Neural progenitor cell (in vitro differentiated cells): Measurements from ENCODE around the gene ZNF354B. TPM values are rescaled to one million over a fixed set of nuclear protein-coding genes. Genes with fewer than 3 reads are reported as not detected.

Source experiments
- DNase-seq: peaks from one replicate; pipeline ENCODE4 v3.0.0-alpha.2; 2016; ENCODE audit warnings: low spot score
- H2AFZ ChIP-seq: fragments of 200-600 bp; sonication (generic); replicated peaks from 2 replicates; pipeline ENCODE4 v1.6.1; 2016; ENCODE audit warnings: antibody characterized with exemption
- H3F3A ChIP-seq: fragments of 200-600 bp; sonication (generic); 2 replicates; pipeline ENCODE4 v1.6.1; 2016; ENCODE audit warnings: antibody characterized with exemption, low read depth
- H3K27ac ChIP-seq: fragments of 200-600 bp; sonication (generic); 2 replicates; pipeline ENCODE4 v1.5.1; 2016; ENCODE audit warnings: mild to moderate bottlenecking
- H3K27me3 ChIP-seq: fragments of 200-600 bp; sonication (generic); 2 replicates; pipeline ENCODE4 v1.6.1; 2016; ENCODE audit warnings: mild to moderate bottlenecking, moderate library complexity
- H3K36me3 ChIP-seq: fragments of 200-600 bp; sonication (generic); 2 replicates; pipeline ENCODE4 v1.5.1; 2016
- H3K4me1 ChIP-seq: fragments of 200-600 bp; sonication (generic); 2 replicates; pipeline ENCODE4 v1.6.1; 2016; ENCODE audit warnings: mixed run types
- H3K4me2 ChIP-seq: fragments of 200-600 bp; sonication (generic); 2 replicates; pipeline ENCODE4 v1.6.1; 2016
- H3K4me3 ChIP-seq: fragments of 200-600 bp; sonication (generic); 2 replicates; pipeline ENCODE4 v1.5.1; 2016
- H3K79me2 ChIP-seq: fragments of 200-600 bp; sonication (generic); 2 replicates; pipeline ENCODE4 v1.6.1; 2016; ENCODE audit warnings: low read depth
- H3K9ac ChIP-seq: fragments of 200-600 bp; sonication (generic); 2 replicates; pipeline ENCODE4 v1.6.1; 2016
- H3K9me3 ChIP-seq: fragments of 200-600 bp; sonication (generic); 2 replicates; pipeline ENCODE4 v1.5.1; 2016; ENCODE audit warnings: low read depth
- H4K20me1 ChIP-seq: fragments of 200-600 bp; sonication (generic); 2 replicates; pipeline ENCODE4 v1.6.1; 2016; ENCODE audit warnings: low read depth
- H3K27ac Mint-ChIP-seq: 3 replicates; pipeline ENCODE4 v1.8.0; 2021; ENCODE audit warnings: mixed read lengths
- H3K27me3 Mint-ChIP-seq: 2 replicates; pipeline ENCODE4 v1.8.0; 2022; ENCODE audit warnings: low read depth, mild to moderate bottlenecking, inconsistent platforms, moderate library complexity, mixed read lengths; ENCODE audit not compliant: insufficient read depth
- H3K36me3 Mint-ChIP-seq: 3 replicates; pipeline ENCODE4 v1.8.0; 2021; ENCODE audit warnings: mixed read lengths
- H3K4me1 Mint-ChIP-seq: 3 replicates; pipeline ENCODE4 v1.8.0; 2021; ENCODE audit warnings: mixed read lengths
- H3K4me3 Mint-ChIP-seq: 3 replicates; pipeline ENCODE4 v1.8.0; 2021; ENCODE audit warnings: mild to moderate bottlenecking, moderate library complexity, mixed read lengths
- H3K9me3 Mint-ChIP-seq: 3 replicates; pipeline ENCODE4 v1.8.0; 2020; ENCODE audit warnings: mixed read lengths
- CTCF ChIP-seq: fragments of 200-600 bp; sonication (generic); IDR thresholded peaks from 2 replicates; pipeline ENCODE4 v1.5.1; 2017; ENCODE audit warnings: antibody characterized with exemption, mild to moderate bottlenecking
- EZH2 ChIP-seq: fragments of 200-600 bp; sonication (generic); IDR thresholded peaks from 2 replicates; pipeline ENCODE4 v1.6.1; 2017; ENCODE audit warnings: antibody characterized with exemption, mild to moderate bottlenecking, moderate library complexity
- EZH2phosphoT487 ChIP-seq: fragments of 200-600 bp; sonication (generic); IDR thresholded peaks from 2 replicates; pipeline ENCODE4 v1.6.1; 2017; ENCODE audit warnings: antibody characterized with exemption
- total RNA-seq: library from RNA; depleted of rRNA; stranded (reverse); fragments of >200 nt; gene quantifications from 2 replicates; pipeline ENCODE4 v1.2.3, GENCODE V29; 2015; ENCODE audit warnings: low replicate concordance

ZNF354B gene
- total RNA-seq: 16.3 and 31.3 TPM in 2 replicates

GRCh38 chr5:178859625-178860521 is at the start of gene ZNF354B:
Gene ZNF354B (plus strand): TSS chr5:178859953. CDS start chr5:178861048, 1,095 bp downstream.
- Mint-ChIP-seq H3K36me3 (peaks cover 30% of the 10 kb centered on the region), H3K27ac (peak within 1 kb of the TSS; percentile 78), H3K27me3 (peaks cover 5% of the 10 kb centered on the region), H3K4me1 (peaks cover 11% of the 10 kb centered on the region), H3K9me3 (peaks cover 38% of the 10 kb centered on the region), H3K4me3 (peak within 1 kb of the TSS; percentile 88)
- H3K4me1 ChIP-seq: no peaks in the 10 kb centered on the region
- peak; percentile 96 for DNase-seq
- no peaks in the 10 kb centered on the region for H4K20me1 ChIP-seq
- peaks cover 8% of the 10 kb centered on the region for H3F3A ChIP-seq
- H3K9me3 ChIP-seq: no peaks in the 10 kb centered on the region
- no peaks in the 10 kb centered on the region for H3K36me3 ChIP-seq
- H3K27ac ChIP-seq: no peak within 1 kb of the TSS
- H3K27me3 ChIP-seq: no peaks in the 10 kb centered on the region
- TF ChIP-seq EZH2 (no peak), CTCF (peak; percentile 13)
- peak within 1 kb of the TSS; percentile 85 for H3K4me2 ChIP-seq
- H3K4me3 ChIP-seq: peak within 1 kb of the TSS; percentile 69
- H3K79me2 ChIP-seq: peaks cover 14% of the 10 kb centered on the region
- H3K9ac ChIP-seq: peak within 1 kb of the TSS; percentile 14
- H2AFZ ChIP-seq: peak within 1 kb of the TSS; percentile 86

GRCh38 chr5:178817506-178817905 is 42.2 kb upstream of the ZNF354B start:
- no peaks in the 10 kb centered on the region for H3K4me1 Mint-ChIP-seq
- H3K79me2 ChIP-seq: no peaks in the 10 kb centered on the region
- H3K27me3 ChIP-seq: no peaks in the 10 kb centered on the region
- no peak overlapping the region for H3K4me3 Mint-ChIP-seq
- peaks cover 3% of the 10 kb centered on the region for H3K27me3 Mint-ChIP-seq
- TF ChIP-seq EZH2 (no peak), CTCF (no peak), EZH2phosphoT487 (no peak)
- DNase-seq: no peak
- H3K9me3 Mint-ChIP-seq: peaks cover 21% of the 10 kb centered on the region
- H2AFZ ChIP-seq: no peak overlapping the region
- no peak overlapping the region for H3K4me3 ChIP-seq
- no peaks in the 10 kb centered on the region for H3F3A ChIP-seq
- no peak overlapping the region for H3K27ac ChIP-seq
- no peak overlapping the region for H3K27ac Mint-ChIP-seq
- no peaks in the 10 kb centered on the region for H3K36me3 Mint-ChIP-seq
- no peaks in the 10 kb centered on the region for H4K20me1 ChIP-seq
- no peaks in the 10 kb centered on the region for H3K9me3 ChIP-seq
- H3K36me3 ChIP-seq: no peaks in the 10 kb centered on the region
- no peak overlapping the region for H3K9ac ChIP-seq
- H3K4me2 ChIP-seq: no peak overlapping the region
- H3K4me1 ChIP-seq: no peaks in the 10 kb centered on the region

GRCh38 chr5:178818094-178818493 is 41.7 kb upstream of the ZNF354B start:
- no peak for DNase-seq
- H3K36me3 ChIP-seq: no peaks in the 10 kb centered on the region
- H3K4me2 ChIP-seq: no peak overlapping the region
- H4K20me1 ChIP-seq: no peaks in the 10 kb centered on the region
- H3K9ac ChIP-seq: no peak overlapping the region
- no peak overlapping the region for H3K27ac ChIP-seq
- Mint-ChIP-seq H3K36me3 (no peaks in the 10 kb centered on the region), H3K4me3 (no peak overlapping the region), H3K27me3 (peaks cover 3% of the 10 kb centered on the region), H3K27ac (no peak overlapping the region), H3K9me3 (peaks cover 19% of the 10 kb centered on the region), H3K4me1 (no peaks in the 10 kb centered on the region)
- no peak for TF ChIP-seq EZH2
- TF ChIP-seq CTCF: no peak
- TF ChIP-seq EZH2phosphoT487: no peak
- no peaks in the 10 kb centered on the region for H3F3A ChIP-seq
- H3K4me3 ChIP-seq: no peak overlapping the region
- H2AFZ ChIP-seq: no peak overlapping the region
- H3K79me2 ChIP-seq: no peaks in the 10 kb centered on the region
- no peaks in the 10 kb centered on the region for H3K4me1 ChIP-seq
- H3K27me3 ChIP-seq: no peaks in the 10 kb centered on the region
- no peaks in the 10 kb centered on the region for H3K9me3 ChIP-seq
